ENCODE measurements around the gene C9orf72. TPM values are rescaled to one million over a fixed set of nuclear protein-coding genes. Genes with fewer than 3 reads are reported as not detected.

The C9orf72 gene
- total and polyA plus RNA-seq, 9 of the 15 experiments (the other 6 are each of a cell fraction or from before 2014, with no cell fraction given) = 2.3 to 7.3 (median 4.1) TPM

GRCh38 chr9:27602954-27603353, 29.7 kb upstream of the C9orf72 start:
- no peak for DNase-seq (ENCODE audit: extremely low read depth in 1 of 4, low spot score in 3 of 4)
- no peak for TF ChIP-seq XRCC5 (IDR thresholded peaks at IDR 0.05; ENCODE audit: low read depth, low read length)
- TF ChIP-seq CREB3 (tag; conservative IDR thresholded peaks at IDR 0.05; ENCODE audit: low read depth) = no peak
- TF ChIP-seq RUNX1 (IDR thresholded peaks at IDR 0.05; ENCODE audit: low read depth) = no peak
- TF ChIP-seq ZNF436 (CRISPR knock-in tag; IDR thresholded peaks at IDR 0.05) = no peak
- TF ChIP-seq THRA (IDR thresholded peaks at IDR 0.05) = no peak
- TF ChIP-seq ZNF639 (CRISPR knock-in tag; conservative IDR thresholded peaks at IDR 0.05 in 1 of 2, IDR thresholded peaks at IDR 0.05 in 1 of 2) = no peak
- no peak for TF ChIP-seq E2F5 (CRISPR knock-in tag; IDR thresholded peaks at IDR 0.05)
- no peak for TF ChIP-seq CEBPG (CRISPR knock-in tag; IDR thresholded peaks at IDR 0.05)
- no peak for TF ChIP-seq CEBPG (tag; conservative IDR thresholded peaks at IDR 0.05 in 1 of 2, IDR thresholded peaks at IDR 0.05 in 1 of 2)
- TF ChIP-seq HBP1 (CRISPR knock-in tag; IDR thresholded peaks at IDR 0.05) = no peak
- no peak for TF ChIP-seq TAF7 (tag; IDR thresholded peaks at IDR 0.05)
- no peak for TF ChIP-seq MTA1 (IDR thresholded peaks at IDR 0.05; ENCODE audit: borderline replicate concordance)
- no peak for TF ChIP-seq ZNF282 (CRISPR knock-in tag; IDR thresholded peaks at IDR 0.05)
- no peak for TF ChIP-seq GTF2E2 (tag; IDR thresholded peaks at IDR 0.05)
- TF ChIP-seq POLR2AphosphoS2 (IDR thresholded peaks at IDR 0.05; ENCODE audit: low read length) = no peak
- TF ChIP-seq RFX7 (CRISPR knock-in tag; IDR thresholded peaks at IDR 0.05) = no peak
- TF ChIP-seq CHD2 (IDR thresholded peaks at IDR 0.05; ENCODE audit: low read depth, low read length) = no peak
- no peak for TF ChIP-seq FOXP1 (CRISPR knock-in tag; IDR thresholded peaks at IDR 0.05)
- TF ChIP-seq ARNT (IDR thresholded peaks at IDR 0.05) = no peak

More at GRCh38 chr9:27602954-27603353, 29.7 kb upstream of the C9orf72 start:
- FAIRE-seq (no peak), ATAC-seq (no peak)
- no TSS peak for BruUV-seq (replicated peaks)
- Histone ChIP-seq H2AFZ (ENCODE audit: low read depth, low read length) (no peak overlapping the region), H3K9ac (ENCODE audit: insufficient read depth in 1 of 2, low read depth in 2 of 2, low read length in 2 of 2) (no peak overlapping the region), H3K4me1 (replicated peaks in 1 of 2; ENCODE audit: control insufficient read depth in 2 of 2, insufficient read depth in 2 of 2, low read length in 2 of 2) (no peaks in the 10 kb centered on the region), H3K9me3 (replicated peaks; ENCODE audit: control insufficient read depth, insufficient read depth, low read depth, low read length) (no peaks in the 10 kb centered on the region), H3K79me2 (ENCODE audit: control insufficient read depth, insufficient read depth, low read length) (no peaks in the 10 kb centered on the region), H3K4me3 (no peak overlapping the region), H3K27ac (ENCODE audit: extremely low read depth, low read depth, low read length) (no peak overlapping the region), H3K27me3 (ENCODE audit: control insufficient read depth in 2 of 2, insufficient read depth in 2 of 2, low read length in 2 of 2) (no peaks in the 10 kb centered on the region), H3K9me1 (ENCODE audit: control insufficient read depth, insufficient read depth, low read length) (no peaks in the 10 kb centered on the region), H4K20me1 (replicated peaks; ENCODE audit: control insufficient read depth, insufficient read depth, low read length) (no peaks in the 10 kb centered on the region), H3K36me3 (ENCODE audit: control insufficient read depth, insufficient read depth, low read length) (no peaks in the 10 kb centered on the region), H3K4me2 (ENCODE audit: insufficient read depth, low read length) (no peak overlapping the region)
- WGBS (ENCODE audit: insufficient coverage, low coverage, missing lambda C conversion rate) = 21% methylated on average over 3 of the region's 4 CpGs
- ChIA-PET CTCF (ENCODE audit: low intra/inter-chr PET ratio) (no interaction called here), POLR2A (no interaction called here)
- in situ Hi-C loops (cut with MboI) (no loop called here), intact Hi-C loops (cut with micrococcal nuclease) (no loop called here)

All from K562 (cell line).